Neural cell (in vitro differentiated cells): ENCODE data around the gene SKI. TPM values are rescaled to one million over a fixed set of nuclear protein-coding genes. Genes with fewer than 3 reads are reported as not detected.
"Not testable (repeated sequence)": the region's sequence is repeated elsewhere in the genome, so short reads cannot be mapped to it uniquely, and the experiment has no call there.

Experiments
- H2AFZ ChIP-seq: fragments of 200-600, 300-800 bp; sonication (generic), shearing (Covaris generic); 2 replicates; pipeline ENCODE4 v1.6.0; 2014; ENCODE audit warnings: low read depth, mild to moderate bottlenecking, antibody characterized with exemption, low read length, moderate library complexity
- H3F3A ChIP-seq: fragments of 200-600 bp; shearing (Covaris generic); 2 replicates; pipeline ENCODE4 v1.6.1; 2016; ENCODE audit warnings: mild to moderate bottlenecking, moderate library complexity, mixed read lengths, antibody characterized with exemption, low read length; ENCODE audit not compliant: insufficient read depth, poor library complexity, severe bottlenecking
- H3K27ac ChIP-seq: fragments of 200-600, 300-800 bp; sonication (generic), shearing (Covaris generic); 2 replicates; pipeline ENCODE4 v1.5.1; 2014; ENCODE audit warnings: mild to moderate bottlenecking, low read length, moderate library complexity
- H3K27me3 ChIP-seq: fragments of 300-800, 200-600 bp; sonication (generic), shearing (Covaris generic); 2 replicates; pipeline ENCODE4 v1.6.0; 2014; ENCODE audit warnings: mild to moderate bottlenecking, low read depth, low read length, moderate library complexity; ENCODE audit not compliant: insufficient read depth
- H3K36me3 ChIP-seq: fragments of 300-800, 200-600 bp; sonication (generic), shearing (Covaris generic); 2 replicates; pipeline ENCODE4 v1.5.1; 2014; ENCODE audit warnings: mild to moderate bottlenecking, antibody characterized with exemption, low read length, moderate library complexity; ENCODE audit not compliant: insufficient read depth
- H3K4me2 ChIP-seq: fragments of 300-800, 200-600 bp; sonication (generic), shearing (Covaris generic); 2 replicates; pipeline ENCODE4 v1.6.0; 2014; ENCODE audit warnings: mild to moderate bottlenecking, low read length
- H3K4me3 ChIP-seq: fragments of 300-800, 200-600 bp; sonication (generic), shearing (Covaris generic); 2 replicates; pipeline ENCODE4 v1.5.1; 2014; ENCODE audit warnings: mild to moderate bottlenecking, low read length, moderate library complexity
- H3K79me2 ChIP-seq: fragments of 200-600 bp; shearing (Covaris generic); replicated peaks from 2 replicates; pipeline ENCODE4 v1.6.0; 2014; ENCODE audit warnings: mild to moderate bottlenecking, low read length, moderate library complexity; ENCODE audit not compliant: insufficient read depth
- H3K9ac ChIP-seq: fragments of 300-800, 200-600 bp; sonication (generic), shearing (Covaris generic); 2 replicates; pipeline ENCODE4 v1.6.1; 2016; ENCODE audit warnings: mild to moderate bottlenecking, low read length, mixed read lengths
- H3K9me2 ChIP-seq: fragments of 200-600 bp; shearing (Covaris generic); 2 replicates; pipeline ENCODE4 v1.6.1; 2016; ENCODE audit warnings: mild to moderate bottlenecking, low read length, mixed read lengths; ENCODE audit not compliant: insufficient read depth
- H3K9me3 ChIP-seq: fragments of 200-600, 300-800 bp; sonication (generic), shearing (Covaris generic); 2 replicates; pipeline ENCODE4 v1.6.1; 2016; ENCODE audit warnings: mild to moderate bottlenecking, mixed run types, low read length, moderate library complexity, mixed read lengths
- H4K20me1 ChIP-seq: fragments of 200-600 bp; shearing (Covaris generic); 2 replicates; pipeline ENCODE4 v1.6.1; 2016; ENCODE audit warnings: mild to moderate bottlenecking, mixed run types; ENCODE audit not compliant: insufficient read depth
- EP300 ChIP-seq: fragments of 450-650 bp; conservative IDR thresholded peaks from 2 replicates; pipeline ENCODE4 v1.6.1; 2014; ENCODE audit warnings: antibody characterized with exemption, mild to moderate bottlenecking, moderate library complexity; ENCODE audit not compliant: poor library complexity, severe bottlenecking
- EZH2 ChIP-seq: fragments of 200-600, 300-800 bp; shearing (Covaris generic), sonication (generic); IDR thresholded peaks from 2 replicates; pipeline ENCODE4 v1.6.1; 2014; ENCODE audit warnings: antibody characterized with exemption, low read length, borderline replicate concordance, mild to moderate bottlenecking; ENCODE audit not compliant: insufficient read depth, poor library complexity, severe bottlenecking
- MXI1 ChIP-seq: fragments of 450-650 bp; conservative IDR thresholded peaks from 2 replicates; pipeline ENCODE4 v1.6.1; 2014; ENCODE audit warnings: antibody characterized with exemption, mild to moderate bottlenecking; ENCODE audit not compliant: poor library complexity, severe bottlenecking
- POLR2AphosphoS5 ChIP-seq: IDR thresholded peaks from 2 replicates; pipeline ENCODE4 v1.6.1; 2012
- RAD21 ChIP-seq: fragments of 450-650 bp; conservative IDR thresholded peaks from 2 replicates; pipeline ENCODE4 v1.6.1; 2014; ENCODE audit warnings: antibody characterized with exemption, mild to moderate bottlenecking, moderate library complexity
- REST ChIP-seq: IDR thresholded peaks from 2 replicates; pipeline ENCODE4 v1.6.1; 2012; ENCODE audit warnings: borderline replicate concordance
- SMC3 ChIP-seq: fragments of 450-650 bp; conservative IDR thresholded peaks from 2 replicates; pipeline ENCODE4 v1.6.1; 2014; ENCODE audit warnings: antibody characterized with exemption, mild to moderate bottlenecking, moderate library complexity; ENCODE audit not compliant: poor library complexity
- TAF1 ChIP-seq: IDR thresholded peaks from 2 replicates; pipeline ENCODE4 v1.6.1; 2012; ENCODE audit warnings: low read depth
- polyA plus RNA-seq: library from polyadenylated mRNA; depleted of rRNA; stranded (reverse); fragments of >200 nt; gene quantifications from 2 replicates; pipeline ENCODE4 v1.2.3, GENCODE V29; 2014
- TF ChIP-seq, protein P1 (sequence below): fragments of 450-650 bp; IDR thresholded peaks from 2 replicates; pipeline ENCODE4 v1.5.1; 2014; ENCODE audit warnings: antibody characterized with exemption, mild to moderate bottlenecking, moderate library complexity; ENCODE audit not compliant: poor library complexity, severe bottlenecking

The SKI gene
- polyA plus RNA-seq, 1 donor from 2014 or later = 4.1 TPM

- TF ChIP-seq REST (no peak), EP300 (no peak)
Measured at GRCh38 chr1:2295526-2295925, 67.4 kb downstream of the SKI start (continued).

DNA sequence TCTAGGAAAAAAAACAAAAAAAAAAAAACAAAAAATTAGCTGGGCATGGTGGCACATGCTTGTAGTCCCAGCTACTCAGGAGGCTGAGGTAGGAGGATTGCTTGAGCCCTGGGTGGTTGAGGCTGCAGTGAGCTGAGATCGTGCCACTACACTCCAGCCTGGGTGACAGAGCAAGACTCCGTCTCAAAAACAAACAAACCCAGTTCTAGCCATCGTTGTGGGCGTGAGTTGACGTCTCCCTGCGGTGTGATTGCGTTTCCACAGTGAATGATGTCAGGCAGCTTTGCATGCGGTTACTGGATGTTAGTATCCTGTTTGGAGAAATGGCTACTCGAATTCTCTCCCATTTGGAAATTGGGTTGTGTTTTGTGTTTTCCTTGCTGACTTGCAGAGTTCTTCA, 68.1 kb downstream of the SKI start:
- not testable (repeated sequence) for H3K36me3 ChIP-seq, H3K9me3 ChIP-seq, H3K27me3 ChIP-seq, H3K9ac ChIP-seq, H3F3A ChIP-seq, H4K20me1 ChIP-seq, H3K4me2 ChIP-seq, H3K9me2 ChIP-seq, H2AFZ ChIP-seq, H3K27ac ChIP-seq, H3K4me3 ChIP-seq
- H3K79me2 ChIP-seq = peaks cover 59% of the 10 kb centered on the region

- H3K27me3 ChIP-seq = no peaks in the 10 kb centered on the region
- H3K9ac ChIP-seq = no peak overlapping the region
- no peak overlapping the region for H3K4me2 ChIP-seq
- no peak overlapping the region for H2AFZ ChIP-seq
- H3K36me3 ChIP-seq = no peaks in the 10 kb centered on the region
- H3K79me2 ChIP-seq = peaks cover 57% of the 10 kb centered on the region
- peaks cover 4% of the 10 kb centered on the region for H4K20me1 ChIP-seq
- H3F3A ChIP-seq = no peaks in the 10 kb centered on the region
- H3K4me3 ChIP-seq = no peak overlapping the region
- H3K27ac ChIP-seq = no peak overlapping the region
- no peaks in the 10 kb centered on the region for H3K9me3 ChIP-seq
- TF ChIP-seq RAD21 = no peak
- TF ChIP-seq SMC3 = no peak
- TF ChIP-seq, protein P1, sequence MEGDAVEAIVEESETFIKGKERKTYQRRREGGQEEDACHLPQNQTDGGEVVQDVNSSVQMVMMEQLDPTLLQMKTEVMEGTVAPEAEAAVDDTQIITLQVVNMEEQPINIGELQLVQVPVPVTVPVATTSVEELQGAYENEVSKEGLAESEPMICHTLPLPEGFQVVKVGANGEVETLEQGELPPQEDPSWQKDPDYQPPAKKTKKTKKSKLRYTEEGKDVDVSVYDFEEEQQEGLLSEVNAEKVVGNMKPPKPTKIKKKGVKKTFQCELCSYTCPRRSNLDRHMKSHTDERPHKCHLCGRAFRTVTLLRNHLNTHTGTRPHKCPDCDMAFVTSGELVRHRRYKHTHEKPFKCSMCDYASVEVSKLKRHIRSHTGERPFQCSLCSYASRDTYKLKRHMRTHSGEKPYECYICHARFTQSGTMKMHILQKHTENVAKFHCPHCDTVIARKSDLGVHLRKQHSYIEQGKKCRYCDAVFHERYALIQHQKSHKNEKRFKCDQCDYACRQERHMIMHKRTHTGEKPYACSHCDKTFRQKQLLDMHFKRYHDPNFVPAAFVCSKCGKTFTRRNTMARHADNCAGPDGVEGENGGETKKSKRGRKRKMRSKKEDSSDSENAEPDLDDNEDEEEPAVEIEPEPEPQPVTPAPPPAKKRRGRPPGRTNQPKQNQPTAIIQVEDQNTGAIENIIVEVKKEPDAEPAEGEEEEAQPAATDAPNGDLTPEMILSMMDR = no peak
- H3K9me2 ChIP-seq = no peaks in the 10 kb centered on the region
Measured at GRCh38 chr1:2296614-2297013, 68.5 kb downstream of the SKI start.

- no peak overlapping the region for H2AFZ ChIP-seq
- no peaks in the 10 kb centered on the region for H3K36me3 ChIP-seq
- H3K27ac ChIP-seq = no peak overlapping the region
- no peaks in the 10 kb centered on the region for H3K27me3 ChIP-seq
- H3K9me2 ChIP-seq = no peaks in the 10 kb centered on the region
- H3F3A ChIP-seq = no peaks in the 10 kb centered on the region
- no peaks in the 10 kb centered on the region for H3K9me3 ChIP-seq
- no peak overlapping the region for H3K4me3 ChIP-seq
- no peak overlapping the region for H3K4me2 ChIP-seq
- H3K79me2 ChIP-seq = peaks cover 49% of the 10 kb centered on the region
- H3K9ac ChIP-seq = no peak overlapping the region
- peaks cover 4% of the 10 kb centered on the region for H4K20me1 ChIP-seq
- TF ChIP-seq REST (no peak), TAF1 (no peak), RAD21 (no peak), EZH2 (no peak), EP300 (no peak), POLR2AphosphoS5 (no peak), MXI1 (no peak), SMC3 (no peak)
Measured at GRCh38 chr1:2297246-2298011, 69.3 kb downstream of the SKI start.
